Caco-2 (cell line): Measurements from ENCODE around the gene HPS5. TPM values are rescaled to one million over a fixed set of nuclear protein-coding genes. Genes with fewer than 3 reads are reported as not detected.
"Not testable (repeated sequence)": the region's sequence is repeated elsewhere in the genome, so short reads cannot be mapped to it uniquely, and the experiment has no call there.

ENCODE experiments used
- BruUV-seq: library from RNA; stranded (reverse); fragments of 400-500 nt; replicated peaks from 2 replicates; lab custom pipeline; 2021; lab: Mats Ljungman, UMichigan
- CTCF ChIA-PET: fragments of 300-600 bp; sonication (Branson Sonifier 250); formaldehyde crosslinking; loops from one replicate; lab custom pipeline; 2022; ENCODE audit warnings: antibody characterized with exemption; lab: Charles Lee
- POLR2A ChIA-PET: fragments of 300-600 bp; sonication (Branson Sonifier 250); formaldehyde crosslinking; loops from one replicate; lab custom pipeline; 2022; ENCODE audit warnings: antibody characterized with exemption; lab: Charles Lee
- DNase-seq, 2 experiments: peaks; one replicate each; pipeline versions ENCODE4 v3.0.0 to v3.0.0-alpha.2; 2020 to 2022
- H3K27me3 ChIP-seq: replicated peaks from 2 replicates; pipeline ENCODE4 v1.6.0; 2011; ENCODE audit warnings: low read length; ENCODE audit not compliant: control insufficient read depth, insufficient read depth
- H3K36me3 ChIP-seq: 2 replicates; pipeline ENCODE4 v1.5.1; 2011; ENCODE audit warnings: low read length; ENCODE audit not compliant: control insufficient read depth, insufficient read depth
- H3K4me1 ChIP-seq: fragments of 250-450 bp; sonication (Bioruptor Pico); 2 replicates; pipeline ENCODE4 v1.5.1; 2020; ENCODE audit warnings: mild to moderate bottlenecking
- H3K4me3 ChIP-seq: 2 replicates; pipeline ENCODE4 v1.5.1; 2011; ENCODE audit warnings: low read depth, mild to moderate bottlenecking, control low read depth, low read length
- H3K9me3 ChIP-seq: fragments of 250-450 bp; sonication (Bioruptor Pico); 2 replicates; pipeline ENCODE4 v1.5.1; 2020; ENCODE audit warnings: mild to moderate bottlenecking, moderate library complexity
- H3K27ac Mint-ChIP-seq: one replicate; pipeline ENCODE4 v1.8.0; 2022; ENCODE audit warnings: mixed read lengths; ENCODE audit not compliant: unreplicated experiment
- H3K27me3 Mint-ChIP-seq: one replicate; pipeline ENCODE4 v1.8.0; 2022; ENCODE audit warnings: mixed read lengths; ENCODE audit not compliant: insufficient read depth, unreplicated experiment
- H3K36me3 Mint-ChIP-seq: one replicate; pipeline ENCODE4 v1.8.0; 2022; ENCODE audit warnings: mild to moderate bottlenecking, mixed read lengths; ENCODE audit not compliant: insufficient read depth, unreplicated experiment
- H3K4me1 Mint-ChIP-seq: one replicate; pipeline ENCODE4 v1.8.0; 2022; ENCODE audit warnings: low read depth, mixed read lengths; ENCODE audit not compliant: unreplicated experiment
- H3K4me3 Mint-ChIP-seq: one replicate; pipeline ENCODE4 v1.8.0; 2022; ENCODE audit warnings: mild to moderate bottlenecking, moderate library complexity, mixed read lengths; ENCODE audit not compliant: unreplicated experiment
- H3K9me3 Mint-ChIP-seq: one replicate; pipeline ENCODE4 v1.8.0; 2022; ENCODE audit warnings: mixed read lengths; ENCODE audit not compliant: unreplicated experiment
- CTCF ChIP-seq, 2 experiments: fragments of 200-600 bp in 1 of 2; IDR thresholded peaks; 1 replicate in 1 of 2; 2 replicates in 1 of 2; pipeline versions ENCODE4 v1.5.1 to v1.8.0; 2011 to 2022; ENCODE audit warnings: antibody characterized with exemption in 1 of 2, control low read depth in 1 of 2, inconsistent platforms in 1 of 2, low read depth in 1 of 2, low read length in 1 of 2, mild to moderate bottlenecking in 1 of 2, moderate library complexity in 1 of 2; ENCODE audit not compliant: insufficient read depth in 1 of 2, severe bottlenecking in 1 of 2, unreplicated experiment in 1 of 2
- intact Hi-C: fragments of 100-400 bp; cut with micrococcal nuclease; formaldehyde crosslinking; loops from one replicate; pipeline ENCODE4 v1.10.0; 2022; ENCODE audit not compliant: unreplicated experiment
- total RNA-seq: library from RNA; stranded (reverse); gene quantifications from 2 replicates; pipeline ENCODE4 v1.2.3, GENCODE V29; 2022

The HPS5 gene
- total RNA-seq, 1 experiment from 2014 or later, result 17.5 TPM

- Mint-ChIP-seq H3K4me3 (no peak overlapping the region), H3K4me1 (no peaks in the 10 kb centered on the region), H3K27ac (no peak overlapping the region), H3K36me3 (no peaks in the 10 kb centered on the region), H3K9me3 (no peaks in the 10 kb centered on the region), H3K27me3 (peaks cover 3% of the 10 kb centered on the region)
- peak; percentile 11 to 13 for TF ChIP-seq CTCF (IDR thresholded peaks at IDR 0.05; ENCODE audit: insufficient read depth in 1 of 2, low read depth in 1 of 2, low read length in 1 of 2, severe bottlenecking in 1 of 2, unreplicated experiment in 1 of 2)
- ChIA-PET POLR2A (no interaction called here), CTCF (interaction anchor here (0.9 kb wide), 1 partner anchor 9 kb away, joined by 3 read pairs; no protein-coding TSS in a partner anchor)
- H3K36me3 ChIP-seq, result no peaks in the 10 kb centered on the region
- no peaks in the 10 kb centered on the region for H3K27me3 ChIP-seq
- intact Hi-C loops, result no loop called here
- H3K4me3 ChIP-seq, result no peak overlapping the region
- no peaks in the 10 kb centered on the region for H3K9me3 ChIP-seq
- H3K4me1 ChIP-seq, result no peaks in the 10 kb centered on the region
- BruUV-seq, result no TSS peak
- DNase-seq, result no peak
Measured at GRCh38 chr11:18253233-18253632, 68.7 kb downstream of the HPS5 start.

GRCh38 chr11:18248561-18248960, 73.4 kb downstream of the HPS5 start, which contains the start of gene SAA2:
SAA2 (minus strand) TSS chr11:18248668; CDS start chr11:18248011, 657 bp downstream.
- Histone ChIP-seq H3K9me3 (no peaks in the 10 kb centered on the region), H3K4me3 (no peak within 1 kb of the TSS), H3K4me1 (no peaks in the 10 kb centered on the region), H3K27me3 (no peaks in the 10 kb centered on the region), H3K36me3 (no peaks in the 10 kb centered on the region)
- H3K4me3 Mint-ChIP-seq, result no peak within 1 kb of the TSS
- intact Hi-C loops, result loop anchor here (10.0 kb wide), 2 partner anchors 146 to 276 kb away; partner anchors contain the start of genes LDHA and TSG101
- POLR2A ChIA-PET, result no interaction called here
- H3K9me3 Mint-ChIP-seq, result no peaks in the 10 kb centered on the region
- BruUV-seq, result no TSS peak
- CTCF ChIA-PET, result no interaction called here
- DNase-seq, result no peak
- no peak within 1 kb of the TSS for H3K27ac Mint-ChIP-seq
- H3K4me1 Mint-ChIP-seq, result no peaks in the 10 kb centered on the region
- peaks cover 3% of the 10 kb centered on the region for H3K27me3 Mint-ChIP-seq
- no peaks in the 10 kb centered on the region for H3K36me3 Mint-ChIP-seq
- no peak for TF ChIP-seq CTCF (IDR thresholded peaks at IDR 0.05; ENCODE audit: insufficient read depth in 1 of 2, low read depth in 1 of 2, low read length in 1 of 2, severe bottlenecking in 1 of 2, unreplicated experiment in 1 of 2)

- POLR2A ChIA-PET, H3K36me3 ChIP-seq, H3K4me1 ChIP-seq, H3K27ac Mint-ChIP-seq, H3K9me3 Mint-ChIP-seq, H3K4me3 Mint-ChIP-seq, H3K27me3 Mint-ChIP-seq, H3K4me1 Mint-ChIP-seq, H3K4me3 ChIP-seq, CTCF ChIA-PET, H3K9me3 ChIP-seq, DNase-seq, H3K27me3 ChIP-seq, H3K36me3 Mint-ChIP-seq, BruUV-seq: not testable (repeated sequence)
- intact Hi-C loops, result loop anchor here (10.0 kb wide), 2 partner anchors 148 to 278 kb away; partner anchors contain the start of genes LDHA and TSG101
Measured at GRCh38 chr11:18247191-18247581, 74.8 kb downstream of the HPS5 start.

GRCh38 chr11:18246379-18247190, 75.4 kb downstream of the HPS5 start:
- H3K36me3 Mint-ChIP-seq, H3K27me3 ChIP-seq, H3K9me3 Mint-ChIP-seq, BruUV-seq, H3K4me3 Mint-ChIP-seq, H3K27ac Mint-ChIP-seq, H3K9me3 ChIP-seq, H3K4me1 Mint-ChIP-seq, H3K27me3 Mint-ChIP-seq, POLR2A ChIA-PET, H3K4me1 ChIP-seq, DNase-seq, H3K4me3 ChIP-seq, CTCF ChIA-PET, H3K36me3 ChIP-seq: not testable (repeated sequence)
- intact Hi-C loops, result loop anchor here (10.0 kb wide), 2 partner anchors 148 to 278 kb away; partner anchors contain the start of genes LDHA and TSG101
